Activated CD4-positive, alpha-beta memory T cell treated with anti-CD3 and anti-CD28 coated beads, Interleukin-2, amount 10 ng/mL, durations not matched to agents 7 days and 5 days (primary cell): ENCODE data around the gene UBR3. TPM values are rescaled to one million over a fixed set of nuclear protein-coding genes. Genes with fewer than 3 reads are reported as not detected.
"Not testable (repeated sequence)": the region's sequence is repeated elsewhere in the genome, so short reads cannot be mapped to it uniquely, and the experiment has no call there.

Source experiments
- CTCF ChIA-PET: fragments of 350-600 bp; sonication (Branson Sonifier 250); formaldehyde crosslinking; loops from one replicate; lab custom pipeline; 2021; ENCODE audit warnings: antibody characterized with exemption, inconsistent platforms; lab: Charles Lee
- POLR2A ChIA-PET: fragments of 350-600 bp; sonication (Branson Sonifier 250); formaldehyde crosslinking; loops from one replicate; lab custom pipeline; 2021; ENCODE audit warnings: antibody characterized with exemption; lab: Charles Lee
- DNase-seq: peaks from one replicate; pipeline ENCODE4 v3.0.0-alpha.2; 2020
- H3K27ac Mint-ChIP-seq: one replicate; pipeline ENCODE4 v1.8.0; 2021; ENCODE audit warnings: mild to moderate bottlenecking, mixed read lengths
- H3K27me3 Mint-ChIP-seq: one replicate; pipeline ENCODE4 v1.8.0; 2021; ENCODE audit warnings: mixed read lengths
- H3K36me3 Mint-ChIP-seq: one replicate; pipeline ENCODE4 v1.8.0; 2021; ENCODE audit warnings: low read depth, mixed read lengths
- H3K4me1 Mint-ChIP-seq: one replicate; pipeline ENCODE4 v1.8.0; 2021; ENCODE audit warnings: mixed read lengths
- H3K4me3 Mint-ChIP-seq: one replicate; pipeline ENCODE4 v1.8.0; 2021; ENCODE audit warnings: mild to moderate bottlenecking, mixed read lengths
- H3K9me3 Mint-ChIP-seq: one replicate; pipeline ENCODE4 v1.8.0; 2021; ENCODE audit warnings: mixed read lengths
- total RNA-seq, 2 experiments: library from RNA; stranded (reverse); gene quantifications; one replicate each; pipeline ENCODE4 v1.2.3, GENCODE V29; 2021

UBR3 gene
- total RNA-seq, 2 experiments from 2014 or later, result 19.7 to 19.8 TPM

DNA sequence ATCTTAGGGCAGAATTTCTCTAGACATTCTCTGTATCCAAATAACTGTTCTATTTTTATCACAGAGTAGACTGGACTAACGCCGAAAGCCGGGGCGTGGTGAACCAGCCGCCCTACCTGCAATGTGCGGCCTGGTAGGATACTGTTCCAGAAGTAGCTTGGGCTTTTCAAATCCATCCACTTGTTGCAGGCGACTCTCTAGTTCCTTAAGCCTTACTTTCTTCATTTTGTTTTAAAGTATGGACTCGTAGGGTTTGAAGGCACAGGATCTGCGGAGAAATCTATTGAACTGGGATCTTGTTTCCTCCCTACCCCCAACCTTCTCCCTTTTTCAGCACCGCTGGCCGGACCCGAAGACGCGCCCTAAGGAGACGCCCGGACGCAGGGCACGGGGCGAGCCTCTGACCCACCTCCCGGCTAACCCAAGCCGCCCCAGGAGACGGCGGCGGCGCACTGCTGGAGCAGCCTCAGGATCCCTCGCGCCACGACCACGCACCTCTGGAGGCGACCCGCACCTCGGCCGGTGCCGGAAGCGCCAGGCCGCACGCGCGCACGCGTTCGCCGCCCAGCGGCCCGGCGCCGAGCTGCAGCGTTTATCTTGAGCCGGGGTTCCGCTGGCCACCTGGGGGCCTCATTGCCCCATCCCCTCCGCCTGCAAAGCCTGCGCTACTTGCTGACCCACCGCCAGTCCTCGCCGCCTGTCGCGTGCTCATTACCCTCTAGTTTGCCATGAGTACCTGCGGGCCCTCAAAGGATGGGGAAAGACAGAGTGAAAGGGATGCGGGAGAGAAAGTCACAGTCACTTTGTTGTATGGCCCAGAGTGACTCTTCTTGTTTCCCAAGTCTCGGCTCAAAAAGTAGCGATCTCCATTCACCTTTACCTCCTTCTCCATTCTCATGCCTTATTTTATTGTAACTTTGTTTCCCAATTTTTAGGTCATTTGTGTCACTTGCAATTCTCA is 2.6 kb upstream of the UBR3 start, which contains the start of gene METTL5:
METTL5 (minus strand) TSS at position 533 of the 961 bp plus-strand sequence; CDS start at position 225, 308 bp downstream.
- peaks cover 38% of the 10 kb centered on the region for H3K36me3 Mint-ChIP-seq
- H3K9me3 Mint-ChIP-seq, result no peaks in the 10 kb centered on the region
- peak; percentile 83 for DNase-seq
- ChIA-PET POLR2A (interaction anchor here (0.6 to 1.8 kb wide), 8 partner anchors 9 to 240 kb away, joined by 3 to 7 read pairs (median 4); partner anchors contain the start of genes CFAP210, PHOSPHO2, PPIG and SSB), CTCF (interaction anchor here (0.7 to 3.1 kb wide), 11 partner anchors 9 to 141 kb away, joined by 3 to 21 read pairs (median 3); no protein-coding TSS in a partner anchor)
- no peaks in the 10 kb centered on the region for H3K27me3 Mint-ChIP-seq
- H3K27ac Mint-ChIP-seq, result peak within 1 kb of the TSS; percentile 75
- H3K4me3 Mint-ChIP-seq, result peak within 1 kb of the TSS; percentile 87
- H3K4me1 Mint-ChIP-seq, result peaks cover 67% of the 10 kb centered on the region

DNA sequence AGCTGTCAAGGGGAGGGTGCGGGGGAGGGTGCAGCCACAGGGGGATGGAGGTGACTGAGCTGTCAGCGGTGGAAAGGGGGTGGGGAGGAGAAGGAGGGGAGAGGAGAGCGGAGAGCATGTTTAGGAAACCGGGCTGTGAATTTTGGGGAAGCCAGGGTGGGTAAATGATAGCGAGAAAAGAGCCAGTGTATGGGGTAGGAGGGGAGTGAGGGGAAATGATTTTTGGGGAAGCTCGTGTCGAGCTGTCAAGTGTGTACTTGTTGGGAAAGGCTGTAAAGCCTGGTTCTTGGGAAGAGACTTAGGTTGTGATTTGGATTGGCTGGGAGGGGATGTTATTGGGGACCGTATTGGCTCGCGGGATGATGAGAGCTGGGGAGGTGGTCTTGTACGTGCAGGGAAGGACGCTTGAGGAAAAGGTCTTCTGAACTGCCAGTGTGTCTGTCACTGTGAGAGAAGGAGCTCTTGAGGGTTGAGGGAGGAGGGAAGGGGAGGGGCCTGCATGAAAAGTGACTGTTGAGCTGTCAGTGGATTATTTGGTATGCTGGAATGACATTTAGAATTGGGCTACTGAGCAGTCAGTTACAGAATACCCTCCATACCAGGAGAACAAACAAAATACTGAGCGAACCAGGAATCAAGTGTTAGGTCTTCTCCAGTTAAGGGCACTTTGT is 1.0 kb downstream of the UBR3 start:
- Mint-ChIP-seq H3K9me3 (no peaks in the 10 kb centered on the region), H3K4me1 (peaks cover 41% of the 10 kb centered on the region), H3K27ac (peak overlapping the region; percentile 80), H3K36me3 (peaks cover 15% of the 10 kb centered on the region), H3K27me3 (no peaks in the 10 kb centered on the region), H3K4me3 (peak overlapping the region; percentile 93)
- ChIA-PET POLR2A (interaction anchor here (0.8 to 2.4 kb wide), 12 partner anchors 10 to 256 kb away, joined by 3 to 20 read pairs (median 4); partner anchors contain the start of genes CFAP210, PHOSPHO2 and SSB), CTCF (interaction anchor here (1.2 to 2.2 kb wide), 6 partner anchors 27 to 1100 kb away, joined by 3 to 8 read pairs (median 5); partner anchors contain the start of gene GORASP2)
- DNase-seq, result peak; percentile 46

DNA sequence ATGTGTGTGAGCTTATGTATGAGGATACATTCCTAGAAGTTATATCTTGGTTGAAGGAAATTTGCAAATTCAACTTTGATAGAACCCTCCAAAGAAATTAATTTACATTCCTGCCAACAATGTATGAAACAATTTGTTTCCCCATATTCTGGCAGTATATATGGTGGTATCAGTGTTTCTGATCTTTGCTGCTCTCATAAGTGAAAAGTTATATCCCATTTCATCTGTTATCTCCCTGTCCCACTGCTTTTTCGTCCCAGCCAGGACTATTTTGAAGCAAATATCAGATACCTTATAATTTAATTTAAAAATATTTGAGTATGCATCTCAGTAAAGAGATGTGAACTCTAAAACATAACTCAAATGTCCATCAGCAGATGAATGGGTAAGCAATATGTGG is 7.1 kb downstream of the UBR3 start:
- Mint-ChIP-seq H3K9me3 (no peaks in the 10 kb centered on the region), H3K36me3 (peaks cover 4% of the 10 kb centered on the region), H3K4me1 (peaks cover 11% of the 10 kb centered on the region), H3K4me3 (no peak overlapping the region), H3K27ac (no peak overlapping the region), H3K27me3 (no peaks in the 10 kb centered on the region)
- CTCF ChIA-PET, result interaction anchor here (2.0 kb wide), 1 partner anchor 10 kb away, joined by 12 read pairs; the partner anchor contains the start of gene METTL5
- no peak for DNase-seq
- POLR2A ChIA-PET, result no interaction called here

- CTCF ChIA-PET, result no interaction called here
These were observed 11.7 kb downstream of the UBR3 start for GRCh38 chr2:169838743-169839489.

GRCh38 chr2:169839954-169840746 is 12.9 kb downstream of the UBR3 start:
- Mint-ChIP-seq H3K9me3 (no peaks in the 10 kb centered on the region), H3K27me3 (no peaks in the 10 kb centered on the region), H3K4me1 (no peaks in the 10 kb centered on the region), H3K27ac (no peak overlapping the region), H3K36me3 (peaks cover 10% of the 10 kb centered on the region), H3K4me3 (no peak overlapping the region)
- ChIA-PET CTCF (no interaction called here), POLR2A (no interaction called here)
- no peak for DNase-seq

More at GRCh38 chr2:169838743-169839489, 11.7 kb downstream of the UBR3 start:
- POLR2A ChIA-PET, result no interaction called here
- Mint-ChIP-seq H3K4me1 (peaks cover 3% of the 10 kb centered on the region), H3K36me3 (peaks cover 10% of the 10 kb centered on the region), H3K4me3 (no peak overlapping the region), H3K27me3 (no peaks in the 10 kb centered on the region), H3K9me3 (no peaks in the 10 kb centered on the region), H3K27ac (no peak overlapping the region)
- DNase-seq, result no peak

- ChIA-PET POLR2A (no interaction called here), CTCF (no interaction called here)
- no peak overlapping the region for H3K4me3 Mint-ChIP-seq
These were observed 13.5 kb downstream of the UBR3 start for GRCh38 chr2:169840747-169841142.

DNA sequence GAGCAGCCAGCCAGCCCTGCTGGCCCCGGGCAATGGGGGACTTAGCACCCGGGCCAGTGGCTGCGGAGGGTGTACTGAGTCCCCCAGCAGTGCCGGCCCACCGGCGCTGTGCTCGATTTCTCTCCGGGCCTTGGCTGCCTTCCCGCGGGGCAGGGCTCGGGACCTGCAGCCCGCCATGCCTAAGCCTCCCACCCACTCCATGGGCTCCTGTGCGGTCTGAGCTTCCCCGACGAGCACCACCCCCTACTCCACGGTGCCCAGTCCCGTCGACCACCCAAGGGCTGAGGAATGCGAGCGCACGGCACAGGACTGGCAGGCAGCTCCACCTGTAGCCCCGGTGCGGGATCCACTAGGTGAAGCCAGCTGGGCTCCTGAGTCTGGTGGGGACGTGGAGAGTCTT is 14.4 kb downstream of the UBR3 start:
- H3K9me3 Mint-ChIP-seq, H3K4me3 Mint-ChIP-seq, DNase-seq, CTCF ChIA-PET, H3K27ac Mint-ChIP-seq, H3K4me1 Mint-ChIP-seq, H3K27me3 Mint-ChIP-seq, POLR2A ChIA-PET: not testable (repeated sequence)
- H3K36me3 Mint-ChIP-seq, result peaks cover 10% of the 10 kb centered on the region

More at GRCh38 chr2:169840747-169841142, 13.5 kb downstream of the UBR3 start:
- Mint-ChIP-seq H3K9me3 (no peaks in the 10 kb centered on the region), H3K27me3 (no peaks in the 10 kb centered on the region), H3K36me3 (peaks cover 10% of the 10 kb centered on the region), H3K27ac (no peak overlapping the region), H3K4me1 (no peaks in the 10 kb centered on the region)
- DNase-seq, result no peak

DNA sequence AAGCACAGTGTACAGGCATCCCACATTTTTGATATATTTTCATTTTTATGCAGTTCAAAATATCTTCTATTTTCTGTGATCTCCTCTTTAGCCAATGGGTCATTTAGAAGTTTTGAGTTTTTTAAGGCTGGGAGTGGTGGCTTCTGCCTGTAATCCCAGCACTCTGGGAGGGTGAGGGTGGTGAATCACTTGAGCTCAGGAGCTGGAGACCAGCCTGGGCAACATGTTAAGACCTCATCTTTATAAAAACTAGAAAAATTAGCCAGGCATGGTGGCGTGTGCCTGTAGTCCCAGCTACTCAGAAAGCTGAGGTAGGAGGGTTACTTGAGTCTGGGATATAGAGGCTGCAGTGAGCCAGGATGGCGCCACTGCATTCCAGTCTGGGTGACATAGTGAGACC is 17.8 kb downstream of the UBR3 start:
- H3K27me3 Mint-ChIP-seq, result no peaks in the 10 kb centered on the region
- ChIA-PET POLR2A (no interaction called here), CTCF (no interaction called here)
- peaks cover 27% of the 10 kb centered on the region for H3K36me3 Mint-ChIP-seq
- H3K27ac Mint-ChIP-seq, result no peak overlapping the region
- DNase-seq, result no peak
- H3K9me3 Mint-ChIP-seq, result peaks cover 4% of the 10 kb centered on the region
- H3K4me3 Mint-ChIP-seq, result no peak overlapping the region
- peaks cover 7% of the 10 kb centered on the region for H3K4me1 Mint-ChIP-seq

DNA sequence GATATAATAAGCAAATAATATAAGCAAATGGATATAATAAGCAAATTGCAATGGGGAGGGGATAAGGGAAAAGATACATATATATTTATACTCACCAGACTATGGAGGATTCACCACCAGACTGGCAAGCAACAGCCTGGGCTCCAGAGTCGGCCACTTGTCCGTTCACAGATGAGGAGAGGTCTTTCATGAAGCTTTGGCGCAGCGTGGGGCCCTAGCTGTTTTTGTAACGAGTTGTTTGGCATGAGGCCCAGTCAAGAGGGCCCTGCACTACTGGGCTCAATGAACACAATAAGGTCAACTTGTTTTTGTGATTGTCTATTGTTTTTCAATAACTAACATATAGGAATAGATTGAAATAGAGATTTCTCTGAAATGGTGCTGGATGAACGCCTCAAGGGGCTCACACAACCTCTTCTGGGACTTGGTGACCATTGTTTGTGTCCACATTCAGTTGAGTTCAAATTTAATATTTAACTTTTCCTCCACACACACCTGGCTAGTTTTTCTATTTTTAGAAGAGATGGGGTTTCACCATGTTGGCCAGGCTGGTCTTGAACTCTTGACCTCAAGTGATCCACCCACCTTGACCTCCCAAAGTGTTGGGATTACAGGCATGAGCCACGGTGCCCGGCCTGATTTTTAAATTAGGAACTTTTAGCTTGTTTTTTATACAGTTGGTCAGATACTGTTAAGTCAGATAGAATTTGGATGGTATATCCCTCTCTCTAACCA is 21.9 kb downstream of the UBR3 start:
- POLR2A ChIA-PET, H3K4me3 Mint-ChIP-seq, H3K4me1 Mint-ChIP-seq, H3K27ac Mint-ChIP-seq, H3K9me3 Mint-ChIP-seq, DNase-seq, H3K27me3 Mint-ChIP-seq: not testable (repeated sequence)
- H3K36me3 Mint-ChIP-seq, result peaks cover 26% of the 10 kb centered on the region
- CTCF ChIA-PET, result interaction anchor here (0.6 kb wide), 1 partner anchor 270 kb away, joined by 3 read pairs; no protein-coding TSS in a partner anchor

DNA sequence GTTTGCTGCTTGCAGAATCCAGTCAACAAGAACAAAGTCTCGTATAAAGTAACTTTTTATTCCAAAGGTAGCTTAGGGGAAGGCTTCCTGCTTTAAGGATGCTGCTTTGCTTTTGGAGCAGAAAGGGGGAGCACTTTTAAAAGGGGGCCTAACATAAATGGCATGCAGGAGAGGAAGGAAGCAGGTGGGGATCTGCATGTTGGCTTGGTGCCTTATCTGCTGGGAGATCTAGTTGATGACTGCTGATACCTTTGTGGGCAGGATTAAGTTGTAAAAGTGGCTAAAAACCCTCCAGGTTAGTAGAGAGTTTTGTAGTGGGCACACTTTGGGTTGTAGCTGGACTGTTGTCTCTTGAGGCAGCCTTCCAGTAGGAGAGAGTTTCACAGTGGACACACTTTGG is 22.5 kb downstream of the UBR3 start:
- peaks cover 7% of the 10 kb centered on the region for H3K4me1 Mint-ChIP-seq
- H3K9me3 Mint-ChIP-seq, result peaks cover 4% of the 10 kb centered on the region
- CTCF ChIA-PET, result interaction anchor here (0.6 kb wide), 1 partner anchor 271 kb away, joined by 3 read pairs; no protein-coding TSS in a partner anchor
- no peak overlapping the region for H3K4me3 Mint-ChIP-seq
- H3K36me3 Mint-ChIP-seq, result peaks cover 26% of the 10 kb centered on the region
- POLR2A ChIA-PET, result no interaction called here
- no peaks in the 10 kb centered on the region for H3K27me3 Mint-ChIP-seq
- DNase-seq, result no peak
- no peak overlapping the region for H3K27ac Mint-ChIP-seq

- Mint-ChIP-seq H3K4me3 (no peak overlapping the region), H3K9me3 (peaks cover 4% of the 10 kb centered on the region), H3K4me1 (peaks cover 7% of the 10 kb centered on the region), H3K27ac (no peak overlapping the region), H3K36me3 (peaks cover 28% of the 10 kb centered on the region), H3K27me3 (no peaks in the 10 kb centered on the region)
- no peak for DNase-seq
- POLR2A ChIA-PET, result no interaction called here
- CTCF ChIA-PET, result no interaction called here
These were observed 25.9 kb downstream of the UBR3 start for GRCh38 chr2:169853041-169853668.
